Measurements from ENCODE around the gene CDKN3.

CDKN3 gene

DNA sequence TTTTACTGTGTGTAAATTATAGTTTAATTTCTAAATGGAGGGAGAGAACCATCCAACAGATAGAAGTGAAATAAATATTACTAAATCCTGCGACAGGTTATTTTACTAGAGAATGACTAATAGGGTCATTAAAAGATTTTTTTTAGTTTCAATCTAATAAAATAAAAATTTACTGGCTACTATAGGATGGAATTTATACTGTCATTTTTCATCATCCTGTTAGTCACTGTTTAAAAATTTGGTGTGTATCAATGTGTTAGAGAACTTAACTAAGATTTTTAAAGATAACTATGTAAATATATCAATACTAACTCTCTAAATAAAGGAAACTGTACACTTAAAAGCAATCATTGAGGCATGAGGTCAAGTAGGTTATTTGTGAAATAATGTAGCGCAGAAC, 41.1 kb upstream of the CDKN3 start:
- Histone ChIP-seq H3K4me1 (no peaks in the 10 kb centered on the region), H3K36me3 (no peaks in the 10 kb centered on the region), H3K4me3 (no peak overlapping the region), H3K9me3 (peaks cover 0 to 3% (median 0%) of the 10 kb centered on the region in 3 donors), H3K27me3 (no peaks in the 10 kb centered on the region), H3K27ac (no peak overlapping the region)
- no peak for DNase-seq
- intact Hi-C loops (cut with DNase I; ENCODE audit: low total_unique reads): no loop called here
- TF ChIP-seq, protein P1, sequence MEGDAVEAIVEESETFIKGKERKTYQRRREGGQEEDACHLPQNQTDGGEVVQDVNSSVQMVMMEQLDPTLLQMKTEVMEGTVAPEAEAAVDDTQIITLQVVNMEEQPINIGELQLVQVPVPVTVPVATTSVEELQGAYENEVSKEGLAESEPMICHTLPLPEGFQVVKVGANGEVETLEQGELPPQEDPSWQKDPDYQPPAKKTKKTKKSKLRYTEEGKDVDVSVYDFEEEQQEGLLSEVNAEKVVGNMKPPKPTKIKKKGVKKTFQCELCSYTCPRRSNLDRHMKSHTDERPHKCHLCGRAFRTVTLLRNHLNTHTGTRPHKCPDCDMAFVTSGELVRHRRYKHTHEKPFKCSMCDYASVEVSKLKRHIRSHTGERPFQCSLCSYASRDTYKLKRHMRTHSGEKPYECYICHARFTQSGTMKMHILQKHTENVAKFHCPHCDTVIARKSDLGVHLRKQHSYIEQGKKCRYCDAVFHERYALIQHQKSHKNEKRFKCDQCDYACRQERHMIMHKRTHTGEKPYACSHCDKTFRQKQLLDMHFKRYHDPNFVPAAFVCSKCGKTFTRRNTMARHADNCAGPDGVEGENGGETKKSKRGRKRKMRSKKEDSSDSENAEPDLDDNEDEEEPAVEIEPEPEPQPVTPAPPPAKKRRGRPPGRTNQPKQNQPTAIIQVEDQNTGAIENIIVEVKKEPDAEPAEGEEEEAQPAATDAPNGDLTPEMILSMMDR (IDR thresholded peaks at IDR 0.05): no peak

DNA sequence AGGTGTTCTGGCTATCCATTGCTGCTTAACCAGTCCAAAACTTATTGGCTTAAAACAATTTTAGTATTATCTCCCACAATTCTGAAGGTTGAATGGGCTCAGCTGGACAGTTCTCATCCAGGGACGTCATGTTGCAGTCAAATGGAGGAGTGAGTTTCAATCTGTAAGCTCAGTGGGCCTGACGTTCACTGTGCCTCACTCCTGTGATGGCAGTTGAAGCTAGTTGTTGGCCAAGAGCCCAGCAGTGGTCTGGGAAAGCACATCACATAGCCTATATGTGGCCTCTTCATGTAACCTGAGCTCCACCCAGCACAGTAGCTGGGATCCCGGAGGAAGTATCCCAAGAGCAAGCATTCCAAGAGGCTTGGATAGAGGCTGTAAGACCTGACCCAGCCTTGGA, 40.6 kb upstream of the CDKN3 start:
- Histone ChIP-seq H3K4me1 (no peaks in the 10 kb centered on the region), H3K4me3 (no peak overlapping the region), H3K9me3 (peaks cover 0 to 3% (median 0%) of the 10 kb centered on the region in 3 donors), H3K36me3 (no peaks in the 10 kb centered on the region), H3K27me3 (no peaks in the 10 kb centered on the region), H3K27ac (no peak overlapping the region)
- TF ChIP-seq, protein P1 (IDR thresholded peaks at IDR 0.05): no peak
- intact Hi-C loops (cut with DNase I; ENCODE audit: low total_unique reads): no loop called here
- DNase-seq: no peak

DNA sequence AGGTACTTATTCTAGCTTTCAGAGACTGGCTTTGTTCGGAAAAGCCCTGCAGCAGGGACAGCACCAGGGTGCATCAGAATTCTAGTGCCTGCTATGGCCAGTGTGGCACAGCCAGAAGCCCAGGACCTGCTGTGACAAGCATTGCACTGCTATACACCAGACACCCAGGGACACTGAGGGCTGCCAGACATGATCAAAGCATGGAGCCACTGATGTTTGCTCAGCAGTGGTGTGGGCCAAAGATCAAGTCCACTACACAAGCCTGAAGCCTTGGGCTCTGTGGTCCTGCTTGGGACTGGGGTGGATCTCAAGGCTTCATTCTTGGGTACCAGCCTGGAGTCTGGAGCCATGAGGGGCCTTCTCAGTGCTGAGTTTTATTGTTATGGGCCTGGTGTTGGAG, 36.1 kb upstream of the CDKN3 start:
- Histone ChIP-seq H3K36me3 (no peaks in the 10 kb centered on the region), H3K27me3 (no peaks in the 10 kb centered on the region), H3K9me3 (peaks cover 0 to 3% (median 0%) of the 10 kb centered on the region in 3 donors), H3K4me1 (peaks cover 0 to 15% (median 7%) of the 10 kb centered on the region in 4 donors), H3K27ac (no peak overlapping the region), H3K4me3 (no peak overlapping the region)
- no peak for DNase-seq
- TF ChIP-seq, protein P1 (IDR thresholded peaks at IDR 0.05): no peak
- intact Hi-C loops (cut with DNase I; ENCODE audit: low total_unique reads): no loop called here

DNA sequence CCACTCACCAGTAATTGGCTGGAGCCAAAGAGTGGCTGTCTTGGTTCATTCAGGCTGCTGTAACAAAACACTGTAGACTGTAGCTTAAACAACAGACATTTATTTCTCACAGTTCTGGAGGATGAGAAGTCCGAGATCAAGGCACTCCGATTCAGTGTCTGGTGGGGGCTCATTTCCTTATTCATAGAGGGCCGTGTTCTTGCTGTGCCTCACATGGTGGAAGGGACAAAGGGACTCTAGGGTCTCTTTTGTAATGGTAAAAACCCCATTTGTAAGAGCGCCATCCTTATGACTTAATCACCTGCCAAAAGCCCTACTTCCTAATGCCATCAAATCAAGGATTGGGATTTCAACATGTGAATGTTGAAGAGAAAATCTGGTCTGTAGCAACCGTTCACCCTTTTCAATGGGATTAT, 34.7 kb upstream of the CDKN3 start:
- Histone ChIP-seq H3K27me3 (no peaks in the 10 kb centered on the region), H3K27ac (no peak overlapping the region), H3K4me1 (peaks cover 0 to 15% (median 7%) of the 10 kb centered on the region in 4 donors), H3K4me3 (no peak overlapping the region), H3K9me3 (peaks cover 0 to 3% (median 0%) of the 10 kb centered on the region in 3 donors), H3K36me3 (no peaks in the 10 kb centered on the region)
- TF ChIP-seq, protein P1 (IDR thresholded peaks at IDR 0.05): no peak
- intact Hi-C loops (cut with DNase I; ENCODE audit: low total_unique reads): no loop called here
- DNase-seq: no peak

DNA sequence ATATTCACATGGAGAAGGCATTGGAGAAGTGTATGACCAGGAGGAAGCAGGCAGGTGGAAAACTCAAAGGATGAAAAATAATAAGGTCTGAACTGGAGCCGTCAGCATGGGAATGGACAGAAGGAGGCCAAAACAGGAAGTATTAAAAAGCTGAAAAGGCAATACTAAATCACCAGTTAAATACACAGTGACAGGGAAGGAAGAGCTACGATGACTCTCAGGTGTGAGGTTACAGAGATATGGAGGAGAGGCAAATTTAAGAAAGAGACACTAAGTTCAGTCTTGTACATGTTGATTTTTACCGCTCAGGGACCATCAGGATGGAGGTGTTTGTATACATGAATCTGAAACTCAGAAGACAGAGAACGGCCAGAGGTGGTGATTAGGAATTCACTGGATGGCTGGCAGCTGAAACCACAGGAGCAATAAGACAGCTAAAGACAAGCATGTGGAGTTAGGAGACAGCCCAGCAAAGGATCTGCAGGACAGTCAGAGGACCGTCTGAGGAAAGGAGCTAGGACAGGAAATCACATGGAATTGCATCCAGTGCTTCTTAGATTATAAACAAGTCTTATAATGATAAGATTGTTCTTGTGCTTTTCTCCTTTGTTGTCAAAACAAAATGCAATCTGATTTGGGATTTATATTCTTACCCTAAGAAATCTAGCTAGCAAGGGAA, 33.9 kb upstream of the CDKN3 start:
- TF ChIP-seq, protein P1 (IDR thresholded peaks at IDR 0.05): no peak
- intact Hi-C loops (cut with DNase I; ENCODE audit: low total_unique reads): no loop called here
- DNase-seq: no peak
- H3K27me3 ChIP-seq: no peaks in the 10 kb centered on the region
- no peaks in the 10 kb centered on the region for H3K36me3 ChIP-seq
- H3K4me1 ChIP-seq: peaks cover 0 to 15% (median 7%) of the 10 kb centered on the region in 4 donors
- H3K9me3 ChIP-seq: peaks cover 0 to 3% (median 0%) of the 10 kb centered on the region in 3 donors
- H3K27ac ChIP-seq: no peak overlapping the region
- no peak overlapping the region for H3K4me3 ChIP-seq
